Adrenal gland (tissue), 12 donors: Measurements from ENCODE around the gene CDK4. TPM values are rescaled to one million over a fixed set of nuclear protein-coding genes. Genes with fewer than 3 reads are reported as not detected.

Experiments used
- DNase-seq, 7 donors: peaks; one replicate each; pipeline ENCODE4 v3.0.0-alpha.2; 2019 to 2020
- H3K27ac ChIP-seq, 5 donors: fragments of 200-600 bp; sonication (generic) in 4 of 5; 1 replicate in 3 of 5; 2 replicates in 2 of 5; pipeline versions ENCODE4 v1.5.1 to v1.8.0; 2016 to 2020; ENCODE audit warnings: mild to moderate bottlenecking in 1 of 5
- H3K27me3 ChIP-seq: fragments of 200-600 bp; 2 replicates; pipeline ENCODE4 v1.8.0; 2021
- H3K36me3 ChIP-seq, 2 donors: fragments of 200-600 bp; replicated peaks in 1 of 2; 1 replicate in 1 of 2; 2 replicates in 1 of 2; pipeline versions ENCODE4 v1.5.1 to v1.8.0; 2018 to 2022
- H3K4me1 ChIP-seq, 2 donors: fragments of 200-600 bp; replicated peaks in 1 of 2; 1 replicate in 1 of 2; 2 replicates in 1 of 2; pipeline versions ENCODE4 v1.5.1 to v1.8.0; 2018 to 2021
- H3K4me3 ChIP-seq, 4 donors: fragments of 200-600 bp; sonication (generic) in 3 of 4; one replicate each; pipeline ENCODE4 v1.5.1; 2016 to 2018
- H3K9me3 ChIP-seq, 3 donors: fragments of 200-600 bp; sonication (generic) in 1 of 3; replicated peaks in 1 of 3; 1 replicate in 2 of 3; 2 replicates in 1 of 3; pipeline versions ENCODE4 v1.5.1 to v1.8.0; 2016 to 2021
- CTCF ChIP-seq, 6 experiments: fragments of 450-650 bp in 4 of 6; fragments of 200-600 bp in 2 of 6; sonication (generic) in 1 of 6; IDR thresholded peaks; 1 replicate in 5 of 6; 2 replicates in 1 of 6; pipeline versions ENCODE4 v1.5.1 to v1.8.0; 2016 to 2021; ENCODE audit warnings: antibody characterized with exemption in 6 of 6, mild to moderate bottlenecking in 2 of 6, moderate library complexity in 1 of 6
- POLR2A ChIP-seq, 2 donors: fragments of 450-650 bp; IDR thresholded peaks; one replicate each; pipeline ENCODE4 v1.6.1; 2017; ENCODE audit warnings: antibody characterized with exemption in 2 of 2, mild to moderate bottlenecking in 2 of 2, moderate library complexity in 1 of 2
- WGBS, 4 donors: extraction: QIAGEN DNeasy Blood & Tissue Kit in 2 of 4; methylation state at CpG; one replicate each; pipeline versions ENCODE4 v1.1.5 to v1.1.7; 2013 to 2017; 5-methylcytosine and 5-hydroxymethylcytosine counted together
- intact Hi-C, 2 donors: fragments of 100-400 bp; cut with DNase I; formaldehyde crosslinking; loops; one replicate each; pipeline versions ENCODE4 v1.14.1 to v1.15.0; 2022 to 2023
- polyA plus RNA-seq, 3 donors: library from polyadenylated mRNA; stranded (reverse); fragments of 200-250 nt in 2 of 3; fragments of 350-450 nt in 1 of 3; fragmentation: Illumina TruSeq in 1 of 3; extraction: RNeasy Lipid Tissue Mini Kit (QIAGEN cat#74804) in 1 of 3; gene quantifications; one replicate each; pipeline ENCODE4 v1.2.3, GENCODE V29; 2013 to 2014
- total RNA-seq, 9 donors: library from RNA; depleted of rRNA in 4 of 9; stranded (reverse); fragments of >200 nt in 4 of 9; fragments of 120-200 nt in 1 of 9; fragmentation: NEBNext Ultra II Directional in 1 of 9; extraction: Animal tissue kit (Norgen Biotek cat#: 25700) in 1 of 9; gene quantifications; one replicate each; pipeline versions ENCODE4 v1.1.0 to v1.2.4, GENCODE V29; 2013 to 2023
- donor health status: healthy with polysubstance abuse.
- donor health status: Bipolar disorder and iron deficiency.
- donor health status: DM: yes; HTN: yes; CAD: no.
- donor health status: DM: no; HTN: no; CAD: no.
- donor health status: DM: no; HTN: no; CAD: no.
- donor health status: DM: yes; HTN: yes; CAD: no.

Gene CDK4
- total and polyA plus RNA-seq, 12 donors = 46.8 to 197 (median 139) TPM

DNA sequence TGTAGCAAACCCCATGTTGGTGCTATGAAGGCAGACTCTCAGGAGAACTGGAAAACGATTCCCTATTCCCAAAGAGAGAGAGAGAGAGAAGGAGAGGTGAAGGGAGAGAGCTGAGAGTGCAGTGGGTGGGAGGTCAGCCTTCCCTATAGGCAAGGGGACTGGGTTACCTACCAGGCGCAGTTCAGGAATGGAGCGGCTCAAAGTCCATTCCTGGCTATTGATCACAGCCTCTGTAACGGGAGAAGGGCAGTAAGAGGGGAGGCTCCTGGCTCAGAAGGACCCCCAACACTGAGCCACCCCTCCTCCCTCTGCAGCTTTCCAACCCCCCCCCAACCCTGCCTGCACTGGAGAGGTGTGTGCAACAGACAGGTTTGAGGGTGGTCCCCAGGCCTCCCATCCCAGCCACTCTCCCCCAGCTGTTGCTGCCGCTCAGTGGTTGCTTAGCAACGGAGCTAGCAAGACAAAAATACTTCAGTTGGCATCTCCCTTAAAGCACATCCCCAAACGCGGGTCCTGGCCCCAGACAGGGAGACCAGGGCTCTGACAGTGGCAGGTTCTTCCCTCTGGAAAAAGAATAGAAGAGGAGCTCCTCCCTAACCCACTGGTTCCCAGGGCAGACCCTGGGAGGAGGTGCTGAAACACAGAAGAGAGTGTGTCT, 16.8 kb downstream of the CDK4 start:
- 27 to 29% (median 28%) methylated on average over 8 of the region's 8 CpGs for WGBS, 4 donors
- H3K4me3 ChIP-seq = no peak overlapping the region
- no peaks in the 10 kb centered on the region for H3K36me3 ChIP-seq
- no peaks in the 10 kb centered on the region for H3K9me3 ChIP-seq
- intact Hi-C loops = no loop called here
- H3K4me1 ChIP-seq = peaks cover 14 to 25% of the 10 kb centered on the region in 2 donors
- no peak for DNase-seq
- H3K27me3 ChIP-seq = peaks cover 39% of the 10 kb centered on the region
- no peak overlapping the region for H3K27ac ChIP-seq
- TF ChIP-seq POLR2A (IDR thresholded peaks at IDR 0.05) = no peak
- no peak for TF ChIP-seq CTCF (IDR thresholded peaks at IDR 0.05)

DNA sequence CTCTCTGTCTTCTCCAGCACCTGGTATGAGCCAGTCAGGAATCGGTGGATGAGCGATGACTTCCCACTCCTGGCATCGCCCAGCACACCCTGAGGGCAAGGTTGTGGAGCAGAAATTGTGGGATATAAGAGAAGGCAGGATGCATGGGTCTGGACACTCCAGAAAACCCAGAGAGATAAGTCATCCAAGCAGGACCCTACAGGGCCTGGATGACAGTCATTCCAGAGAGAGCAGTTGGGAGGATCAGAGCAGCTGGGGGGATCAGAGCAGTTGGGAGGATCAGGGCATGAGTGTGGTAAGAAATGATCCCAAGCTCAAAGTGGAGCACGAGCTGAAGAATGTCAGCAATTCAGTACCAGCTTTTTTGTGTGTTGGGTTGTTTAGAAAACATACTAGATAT, 17.5 kb downstream of the CDK4 start:
- TF ChIP-seq POLR2A (IDR thresholded peaks at IDR 0.05) (no peak), CTCF (IDR thresholded peaks at IDR 0.05) (no peak)
- Histone ChIP-seq H3K36me3 (no peaks in the 10 kb centered on the region), H3K4me1 (peaks cover 14 to 25% of the 10 kb centered on the region in 2 donors), H3K27me3 (peaks cover 37% of the 10 kb centered on the region), H3K9me3 (no peaks in the 10 kb centered on the region), H3K4me3 (no peak overlapping the region), H3K27ac (no peak overlapping the region)
- no peak for DNase-seq
- 72 to 87% (median 76%) methylated on average over 4 of the region's 4 CpGs for WGBS, 4 donors
- intact Hi-C loops = no loop called here

DNA sequence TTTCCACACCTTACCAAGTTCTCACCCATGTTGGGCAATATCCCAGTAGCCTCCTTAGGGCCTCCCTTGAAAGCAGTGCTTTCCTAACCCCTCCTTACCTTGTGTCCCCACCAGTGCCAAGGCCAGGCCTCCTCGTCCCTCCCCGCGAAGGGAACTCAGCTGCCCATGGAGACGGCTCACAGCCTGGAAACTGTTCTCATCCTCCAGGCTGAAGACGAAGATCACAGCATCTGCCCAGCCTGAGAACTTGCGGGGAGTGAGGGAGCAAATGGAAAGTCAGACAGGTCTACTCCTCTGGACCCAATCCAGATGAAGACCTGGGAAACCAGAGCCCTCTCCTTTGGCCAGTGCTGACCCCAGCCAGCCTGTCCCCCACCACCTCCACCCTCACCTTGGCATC, 18.2 kb downstream of the CDK4 start:
- no peaks in the 10 kb centered on the region for H3K36me3 ChIP-seq

More for the DNA sequence above, 18.2 kb downstream of the CDK4 start:
- Histone ChIP-seq H3K27ac (no peak overlapping the region), H3K27me3 (peaks cover 37% of the 10 kb centered on the region), H3K4me1 (peaks cover 14 to 25% of the 10 kb centered on the region in 2 donors), H3K4me3 (no peak overlapping the region), H3K9me3 (no peaks in the 10 kb centered on the region)
- intact Hi-C loops = no loop called here
- TF ChIP-seq CTCF (IDR thresholded peaks at IDR 0.05) (no peak), POLR2A (IDR thresholded peaks at IDR 0.05) (no peak)
- 66 to 81% (median 74%) methylated on average over 5 to 6 of the region's 6 CpGs for WGBS, 4 donors
- DNase-seq = peak in 1 of 7 donors; percentile 11
